Cardiac septum (tissue), 1 donor: ENCODE results near the gene ETV2. TPM values are rescaled to one million over a fixed set of nuclear protein-coding genes. Genes with fewer than 3 reads are reported as not detected.

Source experiments
- DNase-seq: peaks from one replicate; pipeline ENCODE4 v3.0.0-alpha.2; 2020; ENCODE audit warnings: low spot score
- intact Hi-C: fragments of 100-400 bp; cut with DNase I; formaldehyde crosslinking; loops from one replicate; pipeline ENCODE4 v1.14.0; 2022
- total RNA-seq: library from RNA; stranded (reverse); fragmentation: NEBNext Ultra II Directional; extraction: Animal tissue kit (Norgen Biotek cat#: 25700); gene quantifications from one replicate; pipeline ENCODE4 v1.2.1, GENCODE V29; 2021
- donor health status: DM: no; HTN: no; CAD: no.

ETV2 gene
- total RNA-seq, 1 donor from 2014 or later, result 0.78 TPM

GRCh38 chr19:35623327-35624010 lies 18.1 kb upstream of the ETV2 start:
- DNase-seq, result no peak
- intact Hi-C loops, result no loop called here

GRCh38 chr19:35628264-35628564 lies 13.3 kb upstream of the ETV2 start:
- intact Hi-C loops, result loop anchor here (2.0 kb wide), 2 partner anchors 15 to 17 kb away; partner anchors contain the start of gene HAUS5
- no peak for DNase-seq

- DNase-seq, result peak; percentile 96
- intact Hi-C loops, result loop anchor here (2.0 kb wide), 2 partner anchors 16 kb away; partner anchors contain the start of gene HAUS5
Observed at GRCh38 chr19:35628565-35629331, 12.8 kb upstream of the ETV2 start, which contains the start of gene RBM42. RBM42 (plus strand) TSS chr19:35629036; CDS start chr19:35629154, 118 bp downstream.

- intact Hi-C loops, result loop anchor here (2.0 kb wide), 2 partner anchors 16 kb away; partner anchors contain the start of gene HAUS5
- no peak for DNase-seq
Observed at GRCh38 chr19:35629332-35629633, 12.3 kb upstream of the ETV2 start.

GRCh38 chr19:35633727-35634440 lies 7.7 kb upstream of the ETV2 start:
- DNase-seq, result no peak
- intact Hi-C loops, result no loop called here

GRCh38 chr19:35636651-35637050 lies 4.9 kb upstream of the ETV2 start:
- no peak for DNase-seq
- intact Hi-C loops, result no loop called here

- no peak for DNase-seq
- intact Hi-C loops, result no loop called here
Observed at GRCh38 chr19:35637165-35637564, 4.4 kb upstream of the ETV2 start.

GRCh38 chr19:35639321-35639639 lies 2.3 kb upstream of the ETV2 start:
- no peak for DNase-seq
- intact Hi-C loops, result no loop called here

- intact Hi-C loops, result no loop called here
- DNase-seq, result no peak
Observed at GRCh38 chr19:35639863-35640262, 1.7 kb upstream of the ETV2 start.

- intact Hi-C loops, result no loop called here
- no peak for DNase-seq
Observed at GRCh38 chr19:35642312-35642711, 767 bp downstream of the ETV2 start.

GRCh38 chr19:35642798-35643254 lies 1.3 kb downstream of the ETV2 start:
- intact Hi-C loops, result no loop called here
- DNase-seq, result no peak

GRCh38 chr19:35643255-35644205 lies 2.0 kb downstream of the ETV2 start:
- DNase-seq, result peak; percentile 94
- intact Hi-C loops, result loop anchor here (2.0 kb wide), 1 partner anchor 15 kb away; the partner anchor contains the start of gene RBM42

GRCh38 chr19:35644206-35644986 lies 2.9 kb downstream of the ETV2 start:
- peak; percentile 98 for DNase-seq
- intact Hi-C loops, result loop anchor here (2.0 kb wide), 1 partner anchor 16 kb away; the partner anchor contains the start of gene RBM42

GRCh38 chr19:35644987-35645679 lies 3.6 kb downstream of the ETV2 start:
- DNase-seq, result peak; percentile 91
- intact Hi-C loops, result loop anchor here (2.0 kb wide), 1 partner anchor 16 kb away; the partner anchor contains the start of gene RBM42

- intact Hi-C loops, result loop anchor here (2.0 kb wide), 1 partner anchor 17 kb away; the partner anchor contains the start of gene RBM42
- DNase-seq, result no peak
Observed at GRCh38 chr19:35645680-35646511, 4.4 kb downstream of the ETV2 start.

GRCh38 chr19:35648017-35648961 lies 6.7 kb downstream of the ETV2 start, which contains the start of gene COX6B1:
COX6B1 (plus strand) TSS chr19:35648323; CDS start chr19:35651244, 2,921 bp downstream.
- DNase-seq, result peak; percentile 97
- intact Hi-C loops, result no loop called here
